SK-N-SH (cell line): ENCODE measurements around the gene ZNF692. TPM values are rescaled to one million over a fixed set of nuclear protein-coding genes. Genes with fewer than 3 reads are reported as not detected.

ENCODE experiments used
- CTCF ChIA-PET: fragments of 300-600, 350-600 bp; formaldehyde crosslinking; extraction: SDS; loops from one replicate; lab custom pipeline; 2021; lab: Yijun Ruan, JAX
- POLR2A ChIA-PET: fragments of 350-600 bp; sonication (Branson Sonifier 250); formaldehyde crosslinking; extraction: SDS; loops from one replicate; lab custom pipeline; 2020; ENCODE audit warnings: antibody characterized with exemption, inconsistent platforms; lab: Yijun Ruan, JAX
- DNase-seq: peaks from one replicate; pipeline ENCODE4 v3.0.0; 2012
- H2AFZ ChIP-seq: fragments of 200-600 bp; sonication (generic); 2 replicates; pipeline ENCODE4 v1.8.1; 2016; ENCODE audit warnings: antibody characterized with exemption, mild to moderate bottlenecking, low read depth
- H3F3A ChIP-seq: fragments of 200-600 bp; sonication (generic); replicated peaks from 2 replicates; pipeline ENCODE3; 2016; ENCODE audit warnings: antibody characterized with exemption, mild to moderate bottlenecking; ENCODE audit not compliant: insufficient read depth
- H3K27ac ChIP-seq, 2 experiments: fragments of 200-500 bp in 1 of 2; fragments of 200-600 bp in 1 of 2; sonication (Bioruptor generic) in 1 of 2; sonication (generic), shearing (Covaris generic) in 1 of 2; 2 replicates each; pipeline versions ENCODE4 v1.5.1 to v1.6.1; 2014 to 2016; ENCODE audit warnings: low read depth in 2 of 2, inconsistent platforms in 1 of 2, low read length in 1 of 2, mild to moderate bottlenecking in 1 of 2, mixed read lengths in 1 of 2
- H3K27me3 ChIP-seq: fragments of 200-600 bp; sonication (generic), shearing (Covaris generic); 2 replicates; pipeline ENCODE4 v1.6.1; 2016; ENCODE audit warnings: mixed run types; ENCODE audit not compliant: insufficient read depth
- H3K36me3 ChIP-seq, 2 experiments: fragments of 200-500 bp in 1 of 2; fragments of 200-600 bp in 1 of 2; sonication (Bioruptor generic) in 1 of 2; sonication (generic) in 1 of 2; replicated peaks in 1 of 2; 2 replicates each; pipeline versions ENCODE3 to v1.5.1; 2014 to 2016; ENCODE audit warnings: low read length in 1 of 2, mild to moderate bottlenecking in 1 of 2; ENCODE audit not compliant: insufficient read depth in 2 of 2, control insufficient read depth in 1 of 2
- H3K4me1 ChIP-seq, 2 experiments: fragments of 200-500 bp in 1 of 2; fragments of 200-600 bp in 1 of 2; sonication (Bioruptor generic) in 1 of 2; sonication (generic), shearing (Covaris generic) in 1 of 2; 2 replicates each; pipeline versions ENCODE4 v1.5.1 to v1.6.1; 2014 to 2016; ENCODE audit warnings: low read depth in 1 of 2, low read length in 1 of 2, mixed run types in 1 of 2; ENCODE audit not compliant: insufficient read depth in 2 of 2, control insufficient read depth in 1 of 2
- H3K4me2 ChIP-seq: fragments of 200-600 bp; sonication (generic), shearing (Covaris generic); 2 replicates; pipeline ENCODE4 v1.6.1; 2017; ENCODE audit warnings: mixed run types
- H3K4me3 ChIP-seq, 2 experiments: fragments of 200-500 bp in 1 of 2; fragments of 200-600 bp in 1 of 2; sonication (Bioruptor generic) in 1 of 2; sonication (generic), shearing (Covaris generic) in 1 of 2; 2 replicates each; pipeline versions ENCODE4 v1.5.1 to v1.8.1; 2014 to 2016; ENCODE audit warnings: low read depth in 2 of 2, inconsistent platforms in 1 of 2, low read length in 1 of 2, mild to moderate bottlenecking in 1 of 2, mixed read lengths in 1 of 2, moderate library complexity in 1 of 2
- H3K79me2 ChIP-seq: fragments of 200-600 bp; sonication (generic); 2 replicates; pipeline ENCODE4 v1.8.1; 2017; ENCODE audit warnings: mild to moderate bottlenecking; ENCODE audit not compliant: insufficient read depth
- H3K9ac ChIP-seq: fragments of 200-600 bp; sonication (generic); 2 replicates; pipeline ENCODE4 v1.6.1; 2017; ENCODE audit warnings: mixed run types
- H3K9me2 ChIP-seq: fragments of 200-600 bp; sonication (generic); 2 replicates; pipeline ENCODE4 v1.6.1; 2017; ENCODE audit warnings: mixed run types
- H3K9me3 ChIP-seq: fragments of 200-600 bp; sonication (generic); 2 replicates; pipeline ENCODE4 v1.6.1; 2017; ENCODE audit warnings: mixed run types, mild to moderate bottlenecking, moderate library complexity
- H4K20me1 ChIP-seq: fragments of 200-600 bp; sonication (generic); 2 replicates; pipeline ENCODE4 v1.6.1; 2017; ENCODE audit warnings: mild to moderate bottlenecking, mixed run types; ENCODE audit not compliant: insufficient read depth
- CTCF ChIP-seq: fragments of 200-600 bp; sonication (generic); IDR thresholded peaks from 2 replicates; pipeline ENCODE4 v1.6.1; 2017; ENCODE audit warnings: antibody characterized with exemption, mild to moderate bottlenecking, moderate library complexity
- FOSL2 ChIP-seq: IDR thresholded peaks from 2 replicates; pipeline ENCODE4 v1.4.0; 2012; ENCODE audit warnings: low read depth, mild to moderate bottlenecking, moderate library complexity, borderline replicate concordance
- FOXM1 ChIP-seq: IDR thresholded peaks from 2 replicates; pipeline ENCODE4 v1.4.0; 2012; ENCODE audit warnings: low read depth, mild to moderate bottlenecking
- GABPA ChIP-seq: IDR thresholded peaks from 2 replicates; pipeline ENCODE4 v1.4.0; 2012; ENCODE audit warnings: low read depth, mild to moderate bottlenecking
- PBX3 ChIP-seq: IDR thresholded peaks from 2 replicates; pipeline ENCODE4; 2012
- RAD21 ChIP-seq: IDR thresholded peaks from 2 replicates; pipeline ENCODE4 v1.6.1; 2012; ENCODE audit warnings: mild to moderate bottlenecking, low read length
- SIN3A ChIP-seq: IDR thresholded peaks from 2 replicates; pipeline ENCODE4 v1.6.1; 2012; ENCODE audit warnings: low read depth, mild to moderate bottlenecking, low read length, moderate library complexity, borderline replicate concordance
- SMC3 ChIP-seq: IDR thresholded peaks from 2 replicates; pipeline ENCODE4 v1.6.1; 2012; ENCODE audit warnings: low read depth, low read length, improper control_type of control experiment
- USF1 ChIP-seq: IDR thresholded peaks from 2 replicates; pipeline ENCODE4 v1.4.0; 2012; ENCODE audit warnings: low read depth, borderline replicate concordance
- WGBS: methylation state at CpG from one replicate; pipeline ENCODE4 v1.1.6; 2017; ENCODE audit warnings: low lambda C conversion rate; 5-methylcytosine and 5-hydroxymethylcytosine counted together
- polyA plus RNA-seq, 3 experiments: library from polyadenylated mRNA; depleted of rRNA; stranded (reverse); fragments of >200 nt; gene quantifications; 2 replicates each; pipeline ENCODE4 v1.2.3, GENCODE V29; 2012

Gene ZNF692
- polyA plus RNA-seq, 1 of the 3 experiments (the other 2 are of a cell fraction): 47.0 TPM

GRCh38 chr1:248848602-248849001, 10.3 kb downstream of the ZNF692 start:
- Histone ChIP-seq H3K9ac (no peak overlapping the region), H3F3A (no peaks in the 10 kb centered on the region), H2AFZ (no peak overlapping the region), H3K9me3 (no peaks in the 10 kb centered on the region), H3K79me2 (peaks cover 12% of the 10 kb centered on the region), H3K4me1 (no peaks in the 10 kb centered on the region; a peak in 1 of 4 replicates), H4K20me1 (no peaks in the 10 kb centered on the region), H3K4me3 (no peak overlapping the region), H3K9me2 (no peaks in the 10 kb centered on the region), H3K36me3 (peaks cover 13 to 64% of the 10 kb centered on the region in 2 experiments), H3K4me2 (no peak overlapping the region), H3K27ac (no peak overlapping the region), H3K27me3 (no peaks in the 10 kb centered on the region)
- DNase-seq: no peak
- TF ChIP-seq FOSL2: no peak
- no peak for TF ChIP-seq RAD21
- CTCF ChIA-PET: no interaction called here
- POLR2A ChIA-PET: no interaction called here
- 88% methylated on average over 8 of the region's 8 CpGs for WGBS

- Histone ChIP-seq H4K20me1 (no peaks in the 10 kb centered on the region), H3K9ac (no peak overlapping the region), H3K4me2 (no peak overlapping the region), H3K9me2 (no peaks in the 10 kb centered on the region)
- TF ChIP-seq USF1: no peak
- TF ChIP-seq CTCF: no peak
- no peak for TF ChIP-seq SMC3
- no peak for TF ChIP-seq PBX3
- no peak for TF ChIP-seq SIN3A
- no peak for TF ChIP-seq FOSL2
- TF ChIP-seq FOXM1: no peak
- no peak for TF ChIP-seq GABPA
- TF ChIP-seq, all 33 proteins: peak for 0
- Histone ChIP-seq H3K4me3 (no peak overlapping the region), H3K4me1 (no peaks in the 10 kb centered on the region; a peak in 1 of 4 replicates), H3K27me3 (no peaks in the 10 kb centered on the region), H3F3A (no peaks in the 10 kb centered on the region), H3K79me2 (peaks cover 17% of the 10 kb centered on the region), H3K9me3 (no peaks in the 10 kb centered on the region), H2AFZ (no peak overlapping the region), H3K36me3 (peaks cover 14 to 60% of the 10 kb centered on the region in 2 experiments), H3K27ac (no peak overlapping the region)
- no peak for DNase-seq
- POLR2A ChIA-PET: interaction anchor here (1.0 kb wide), 1 partner anchor 16 kb away, joined by 3 read pairs; no protein-coding TSS in a partner anchor
- CTCF ChIA-PET: no interaction called here
- 96% methylated on average over 48 of the region's 72 CpGs for WGBS
These were observed 10.8 kb downstream of the ZNF692 start for GRCh38 chr1:248847956-248848561.
